IPS-20b (cell line): ENCODE data around the gene LAGE3.

Source experiments
- H3K27ac ChIP-seq: one replicate; pipeline ENCODE4 v1.5.1; 2013; ENCODE audit warnings: low read length
- H3K27me3 ChIP-seq: 2 replicates; pipeline ENCODE4 v1.6.1; 2013; ENCODE audit warnings: mild to moderate bottlenecking, low read length, inconsistent platforms; ENCODE audit not compliant: insufficient read depth
- H3K36me3 ChIP-seq: 2 replicates; pipeline ENCODE4 v1.6.1; 2013; ENCODE audit warnings: low read depth, mild to moderate bottlenecking, inconsistent platforms, low read length, moderate library complexity; ENCODE audit not compliant: insufficient read depth
- H3K4me1 ChIP-seq: 2 replicates; pipeline ENCODE4 v1.6.1; 2013; ENCODE audit warnings: mild to moderate bottlenecking, control low read depth, inconsistent platforms, low read length, moderate library complexity; ENCODE audit not compliant: insufficient read depth
- H3K4me3 ChIP-seq: 2 replicates; pipeline ENCODE4 v1.5.1; 2013; ENCODE audit warnings: mild to moderate bottlenecking, low read length, inconsistent platforms
- H3K9ac ChIP-seq: 2 replicates; pipeline ENCODE4 v1.6.1; 2013; ENCODE audit warnings: low read depth, mild to moderate bottlenecking, inconsistent platforms, low read length, moderate library complexity
- H3K9me3 ChIP-seq: 2 replicates; pipeline ENCODE4 v1.6.1; 2013; ENCODE audit warnings: mild to moderate bottlenecking, low read depth, low read length, inconsistent platforms; ENCODE audit not compliant: insufficient read depth

The LAGE3 gene

GRCh38 chrX:154436374-154436982 lies 42.6 kb downstream of the LAGE3 start:
- Histone ChIP-seq H3K4me1 (no peaks in the 10 kb centered on the region), H3K36me3 (peaks cover 25% of the 10 kb centered on the region), H3K4me3 (peak overlapping the region; percentile 52), H3K27me3 (no peaks in the 10 kb centered on the region), H3K27ac (no peak overlapping the region), H3K9ac (peak overlapping the region; percentile 45; the same call in 1 of the 2 replicates), H3K9me3 (no peaks in the 10 kb centered on the region)

GRCh38 chrX:154435171-154435733 lies 43.8 kb downstream of the LAGE3 start:
- H3K4me1 ChIP-seq = no peaks in the 10 kb centered on the region
- no peaks in the 10 kb centered on the region for H3K27me3 ChIP-seq
- peaks cover 16% of the 10 kb centered on the region for H3K36me3 ChIP-seq
- no peaks in the 10 kb centered on the region for H3K9me3 ChIP-seq
- no peak overlapping the region for H3K4me3 ChIP-seq
- H3K27ac ChIP-seq = no peak overlapping the region
- no peak overlapping the region for H3K9ac ChIP-seq

GRCh38 chrX:154434394-154435168 lies 44.5 kb downstream of the LAGE3 start:
- H3K9ac ChIP-seq = no peak overlapping the region
- H3K9me3 ChIP-seq = no peaks in the 10 kb centered on the region
- no peaks in the 10 kb centered on the region for H3K27me3 ChIP-seq
- no peaks in the 10 kb centered on the region for H3K4me1 ChIP-seq
- H3K36me3 ChIP-seq = peaks cover 14% of the 10 kb centered on the region
- no peak overlapping the region for H3K4me3 ChIP-seq
- no peak overlapping the region for H3K27ac ChIP-seq

DNA sequence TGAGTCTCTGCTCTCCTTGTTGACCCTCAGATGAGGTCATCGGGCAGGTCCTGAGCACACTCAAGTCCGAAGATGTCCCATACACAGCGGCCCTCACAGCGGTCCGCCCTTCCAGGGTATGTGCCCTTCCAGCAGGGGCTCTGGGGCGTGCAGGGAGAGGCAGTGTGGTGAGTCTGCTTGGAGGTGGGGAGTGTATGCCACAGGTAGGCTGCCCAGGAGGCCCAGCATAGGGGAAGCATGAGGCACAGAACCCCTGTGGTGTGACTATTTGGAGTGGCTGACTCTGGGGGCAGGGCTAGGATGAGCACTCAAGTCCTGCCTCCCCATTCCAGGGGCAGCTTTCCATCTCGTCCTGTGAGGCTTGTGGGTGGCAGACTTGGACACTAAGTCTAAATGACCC lies 45.5 kb downstream of the LAGE3 start:
- peaks cover 9% of the 10 kb centered on the region for H3K36me3 ChIP-seq
- no peak overlapping the region for H3K27ac ChIP-seq
- no peak overlapping the region for H3K4me3 ChIP-seq
- H3K27me3 ChIP-seq = no peaks in the 10 kb centered on the region
- no peak overlapping the region for H3K9ac ChIP-seq
- no peaks in the 10 kb centered on the region for H3K9me3 ChIP-seq
- H3K4me1 ChIP-seq = no peaks in the 10 kb centered on the region

DNA sequence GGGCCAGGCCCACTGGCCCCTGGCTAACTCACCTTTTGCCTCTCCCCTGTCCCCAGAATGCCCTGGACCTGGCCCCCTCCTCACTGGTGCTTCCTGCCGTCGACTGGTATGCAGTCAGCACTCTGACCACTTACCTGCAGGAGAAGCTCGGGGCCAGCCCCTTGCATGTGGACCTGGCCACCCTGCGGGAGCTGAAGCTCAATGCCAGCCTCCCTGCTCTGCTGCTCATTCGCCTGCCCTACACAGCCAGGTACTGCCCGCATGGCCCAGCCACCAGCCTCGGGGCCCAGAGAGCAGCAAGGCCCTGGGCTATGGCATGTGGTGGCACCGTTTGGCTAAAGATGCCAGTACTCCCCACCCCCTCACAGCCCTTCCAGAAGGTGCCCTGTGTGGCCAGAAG lies 46.9 kb downstream of the LAGE3 start:
- Histone ChIP-seq H3K27ac (no peak overlapping the region), H3K36me3 (peaks cover 8% of the 10 kb centered on the region; the same call in 1 of the 2 replicates), H3K9me3 (no peaks in the 10 kb centered on the region), H3K27me3 (no peaks in the 10 kb centered on the region), H3K4me3 (no peak overlapping the region), H3K9ac (no peak overlapping the region), H3K4me1 (no peaks in the 10 kb centered on the region)

- Histone ChIP-seq H3K4me1 (no peaks in the 10 kb centered on the region), H3K4me3 (no peak overlapping the region), H3K36me3 (peaks cover 8% of the 10 kb centered on the region; the same call in 1 of the 2 replicates), H3K27me3 (no peaks in the 10 kb centered on the region), H3K27ac (no peak overlapping the region), H3K9ac (no peak overlapping the region), H3K9me3 (no peaks in the 10 kb centered on the region)
These were observed 47.7 kb downstream of the LAGE3 start for GRCh38 chrX:154431341-154431740.

GRCh38 chrX:154430916-154431315 lies 48.2 kb downstream of the LAGE3 start:
- Histone ChIP-seq H3K9me3 (no peaks in the 10 kb centered on the region), H3K4me1 (no peaks in the 10 kb centered on the region), H3K27ac (no peak overlapping the region), H3K27me3 (no peaks in the 10 kb centered on the region), H3K36me3 (peaks cover 8% of the 10 kb centered on the region; the same call in 1 of the 2 replicates), H3K4me3 (no peak overlapping the region), H3K9ac (no peak overlapping the region)

DNA sequence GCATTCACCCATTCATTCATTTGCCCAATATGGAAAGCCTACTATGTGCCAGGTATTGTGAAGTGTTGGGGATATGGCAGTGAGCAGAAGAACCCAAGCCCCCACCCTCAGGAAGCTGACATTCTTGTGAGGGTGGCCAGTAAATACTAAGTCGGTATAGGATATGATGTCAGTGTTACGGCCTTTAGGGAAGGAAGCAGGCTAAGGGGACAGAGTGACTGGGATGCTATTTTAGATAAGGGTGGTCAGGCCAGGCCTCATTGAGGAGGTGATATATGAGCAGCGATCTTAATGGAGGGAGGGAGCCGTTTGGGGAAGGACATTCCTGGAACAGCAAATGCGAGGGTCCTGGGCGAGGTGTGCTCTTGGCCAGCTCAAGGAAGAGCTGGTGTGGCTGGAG lies 48.6 kb downstream of the LAGE3 start:
- H3K4me1 ChIP-seq = no peaks in the 10 kb centered on the region
- H3K4me3 ChIP-seq = no peak overlapping the region
- H3K27ac ChIP-seq = no peak overlapping the region
- H3K9me3 ChIP-seq = no peaks in the 10 kb centered on the region
- H3K27me3 ChIP-seq = no peaks in the 10 kb centered on the region
- no peak overlapping the region for H3K9ac ChIP-seq
- H3K36me3 ChIP-seq = peaks cover 8% of the 10 kb centered on the region; the same call in 1 of the 2 replicates

GRCh38 chrX:154429711-154430110 lies 49.4 kb downstream of the LAGE3 start:
- H3K27me3 ChIP-seq = no peaks in the 10 kb centered on the region
- peaks cover 8% of the 10 kb centered on the region; the same call in 1 of the 2 replicates for H3K36me3 ChIP-seq
- no peaks in the 10 kb centered on the region for H3K9me3 ChIP-seq
- no peak overlapping the region for H3K9ac ChIP-seq
- H3K4me3 ChIP-seq = peak overlapping the region; percentile 71; the same call in 1 of the 2 replicates
- H3K27ac ChIP-seq = no peak overlapping the region
- H3K4me1 ChIP-seq = no peaks in the 10 kb centered on the region

- peak within 1 kb of the TSS; percentile 71 for H3K4me3 ChIP-seq
- H3K4me1 ChIP-seq = no peaks in the 10 kb centered on the region
- H3K9ac ChIP-seq = peak within 1 kb of the TSS; percentile 56; the same call in 1 of the 2 replicates
- H3K27ac ChIP-seq = no peak within 1 kb of the TSS
- H3K27me3 ChIP-seq = no peaks in the 10 kb centered on the region
- peaks cover 8% of the 10 kb centered on the region; the same call in 1 of the 2 replicates for H3K36me3 ChIP-seq
- H3K9me3 ChIP-seq = no peaks in the 10 kb centered on the region
These were observed 50.6 kb downstream of the LAGE3 start, which contains the start of gene ATP6AP1 for GRCh38 chrX:154428176-154429171. ATP6AP1 (plus strand) TSS chrX:154428677; CDS start chrX:154428693, 16 bp downstream.
